K562 (cell line): ENCODE measurements around the gene PPP4C. TPM values are rescaled to one million over a fixed set of nuclear protein-coding genes. Genes with fewer than 3 reads are reported as not detected.

Source experiments
- BRD4 ChIP-seq: fragments of 200-600 bp; sonication (generic); IDR thresholded peaks from 2 replicates; pipeline ENCODE4 v1.6.1; 2017; ENCODE audit warnings: inconsistent platforms
- CEBPG ChIP-seq, 3 experiments: fragments of 200-800 bp in 1 of 3; sonication (Bioruptor generic) in 1 of 3; sonication (generic) in 1 of 3; formaldehyde crosslinking in 1 of 3; IDR thresholded peaks in 2 of 3; conservative IDR thresholded peaks in 1 of 3; 2 replicates each; pipeline versions ENCODE4 v1.6.1 to v1.8.0; 2016 to 2022; ENCODE audit warnings: missing compliant biosample characterization in 2 of 3, missing genetic modification characterization in 2 of 3, mild to moderate bottlenecking in 1 of 3, missing genetic modification reagents in 1 of 3
- CHD4 ChIP-seq: fragments of 200-600 bp; sonication (generic); IDR thresholded peaks from 3 replicates; pipeline ENCODE4 v1.6.1; 2012; ENCODE audit warnings: low read depth, mild to moderate bottlenecking, mixed read lengths, low read length, inconsistent platforms; ENCODE audit not compliant: insufficient read depth, insufficient replicate concordance, poor library complexity, severe bottlenecking
- CTBP1 ChIP-seq: fragments of 450-650 bp; IDR thresholded peaks from 2 replicates; pipeline ENCODE4 v1.6.1; 2016; ENCODE audit warnings: borderline replicate concordance
- FOXA3 ChIP-seq, 2 experiments: fragments of 450-650 bp in 1 of 2; sonication (generic) in 1 of 2; formaldehyde crosslinking; IDR thresholded peaks in 1 of 2; conservative IDR thresholded peaks in 1 of 2; 2 replicates each; pipeline versions ENCODE4 v1.4.0 to v1.8.0; 2020 to 2022; ENCODE audit warnings: mild to moderate bottlenecking in 2 of 2, missing genetic modification reagents in 1 of 2
- FOXJ2 ChIP-seq: fragments of 200-800 bp; sonication (Bioruptor generic); IDR thresholded peaks from 2 replicates; pipeline ENCODE4 v1.6.1; 2016; ENCODE audit warnings: missing genetic modification characterization, missing compliant biosample characterization
- KLF1 ChIP-seq: fragments of 450-650 bp; IDR thresholded peaks from 2 replicates; pipeline ENCODE4 v1.6.1; 2016; ENCODE audit warnings: missing genetic modification characterization, missing compliant biosample characterization
- LARP7 ChIP-seq: fragments of 450-650 bp; IDR thresholded peaks from 2 replicates; pipeline ENCODE4 v1.6.1; 2016
- LCOR ChIP-seq: sonication (generic); formaldehyde crosslinking; IDR thresholded peaks from 2 replicates; pipeline ENCODE4 v1.8.0; 2022; ENCODE audit warnings: mild to moderate bottlenecking, missing genetic modification reagents
- MCM3 ChIP-seq: fragments of 450-650 bp; IDR thresholded peaks from 2 replicates; pipeline ENCODE4 v1.6.1; 2016
- MYC ChIP-seq, 2 experiments: fragments of 250-450 bp in 1 of 2; sonication (Bioruptor Pico) in 1 of 2; IDR thresholded peaks; 2 replicates each; pipeline versions ENCODE4 v1.5.1 to v1.6.1; 2012 to 2021; ENCODE audit warnings: low read depth in 2 of 2, borderline replicate concordance in 1 of 2, improper control_type of control experiment in 1 of 2, low read length in 1 of 2, mild to moderate bottlenecking in 1 of 2, moderate library complexity in 1 of 2
- NONO ChIP-seq, 2 experiments: fragments of 200-400 bp in 1 of 2; fragments of 450-650 bp in 1 of 2; formaldehyde crosslinking in 1 of 2; IDR thresholded peaks; 2 replicates each; pipeline ENCODE4 v1.6.1; 2017; ENCODE audit warnings: low read depth in 2 of 2, mild to moderate bottlenecking in 2 of 2, moderate library complexity in 2 of 2, low read length in 1 of 2
- PCBP1 ChIP-seq: fragments of 200-400 bp; formaldehyde crosslinking; IDR thresholded peaks from 2 replicates; pipeline ENCODE4 v1.6.1; 2018; ENCODE audit warnings: mild to moderate bottlenecking, low read depth, low read length; ENCODE audit not compliant: poor library complexity, severe bottlenecking
- PHB ChIP-seq: fragments of 250-450 bp; sonication (Bioruptor Pico); IDR thresholded peaks from 2 replicates; pipeline ENCODE4 v1.5.0; 2021
- PHF8 ChIP-seq: fragments of 200-600 bp; sonication (generic); IDR thresholded peaks from 2 replicates; pipeline ENCODE4 v1.6.1; 2012; ENCODE audit warnings: mixed run types, mild to moderate bottlenecking, inconsistent platforms, low read length, moderate library complexity, borderline replicate concordance
- POU5F1 ChIP-seq: fragments of 150-350 bp; IDR thresholded peaks from 2 replicates; pipeline ENCODE4 v1.6.1; 2014; ENCODE audit warnings: borderline replicate concordance, low read length, low read depth, mild to moderate bottlenecking; ENCODE audit not compliant: partially characterized antibody
- RCOR1 ChIP-seq, 2 experiments: IDR thresholded peaks; 2 replicates each; pipeline ENCODE4 v1.6.1; 2012; ENCODE audit warnings: low read depth in 2 of 2, low read length in 2 of 2, borderline replicate concordance in 1 of 2, improper control_type of control experiment in 1 of 2
- SAP30 ChIP-seq: fragments of 200-600 bp; sonication (generic); IDR thresholded peaks from 2 replicates; pipeline ENCODE4 v1.6.1; 2012; ENCODE audit warnings: borderline replicate concordance, low read depth, mild to moderate bottlenecking, moderate library complexity, low read length, control low read depth, inconsistent platforms; ENCODE audit not compliant: insufficient read depth, poor library complexity, severe bottlenecking
- SETDB1 ChIP-seq: IDR thresholded peaks from one replicate; pipeline ENCODE4 v1.6.1; 2012; ENCODE audit warnings: low read length, control low read depth, inconsistent platforms
- STAG1 ChIP-seq: sonication (generic); formaldehyde crosslinking; IDR thresholded peaks from 2 replicates; pipeline ENCODE4 v1.5.0; 2020; ENCODE audit warnings: missing genetic modification reagents, borderline replicate concordance
- ZNF217 ChIP-seq: sonication (generic); formaldehyde crosslinking; IDR thresholded peaks from 2 replicates; pipeline ENCODE4 v1.8.0; 2022; ENCODE audit warnings: mild to moderate bottlenecking, missing genetic modification reagents
- ZNF41 ChIP-seq: fragments of 250-450 bp; sonication (Bioruptor Pico); conservative IDR thresholded peaks from 2 replicates; pipeline ENCODE4 v1.4.0; 2020; ENCODE audit warnings: mild to moderate bottlenecking
- ZNF589 ChIP-seq: fragments of 200-800 bp; sonication (Bioruptor generic); IDR thresholded peaks from 2 replicates; pipeline ENCODE4 v1.6.1; 2016; ENCODE audit warnings: low read depth, missing genetic modification characterization, missing compliant biosample characterization
- ZNF778 ChIP-seq: fragments of 450-650 bp; formaldehyde crosslinking; IDR thresholded peaks from 2 replicates; pipeline ENCODE4 v1.4.0; 2020; ENCODE audit warnings: mild to moderate bottlenecking, moderate library complexity
- polyA plus RNA-seq, 8 experiments: library from polyadenylated mRNA; depleted of rRNA in 4 of 8; stranded (reverse) in 5 of 8; unstranded in 3 of 8; fragments of >200 nt; fragmentation: Nextera tagmentation in 2 of 8; fragmentation: Illumina TruSeq in 1 of 8; extraction: Ambion mirVana in 2 of 8; extraction: Trizol in 1 of 8; gene quantifications; 2 replicates each; pipeline versions ENCODE4 v1.2.1 to v1.2.3, GENCODE V29; 2011 to 2014; ENCODE audit warnings: inconsistent platforms in 1 of 8, missing spikeins in 1 of 8
- total RNA-seq, 7 experiments: library from RNA; depleted of rRNA in 6 of 7; stranded (reverse); fragments of >200 nt in 6 of 7; fragmentation: Illumina TruSeq in 2 of 7; extraction: Trizol in 2 of 7; gene quantifications; 2 replicates each; pipeline versions ENCODE4 v1.2.1 to v1.2.3, GENCODE V29; 2011 to 2021; ENCODE audit warnings: low replicate concordance in 1 of 7
- TF ChIP-seq, protein P1 (sequence below): fragments of 250-450 bp; sonication (Bioruptor Pico); IDR thresholded peaks from 2 replicates; pipeline ENCODE4 v1.8.0; 2022; ENCODE audit warnings: moderate library complexity, mild to moderate bottlenecking, inconsistent platforms
- TF ChIP-seq, protein P2 (sequence below): sonication (generic); formaldehyde crosslinking; IDR thresholded peaks from 2 replicates; pipeline ENCODE4 v1.8.0; 2022; ENCODE audit warnings: mild to moderate bottlenecking, missing genetic modification reagents
- TF ChIP-seq, protein P3 (sequence below): fragments of 450-650 bp; IDR thresholded peaks from 2 replicates; pipeline ENCODE4 v1.6.1; 2016; ENCODE audit warnings: low read depth, mild to moderate bottlenecking, moderate library complexity

Gene PPP4C
- total and polyA plus RNA-seq, 9 of the 15 experiments (the other 6 are each of a cell fraction or from before 2014, with no cell fraction given) = 3.5 to 183 (median 131) TPM

DNA sequence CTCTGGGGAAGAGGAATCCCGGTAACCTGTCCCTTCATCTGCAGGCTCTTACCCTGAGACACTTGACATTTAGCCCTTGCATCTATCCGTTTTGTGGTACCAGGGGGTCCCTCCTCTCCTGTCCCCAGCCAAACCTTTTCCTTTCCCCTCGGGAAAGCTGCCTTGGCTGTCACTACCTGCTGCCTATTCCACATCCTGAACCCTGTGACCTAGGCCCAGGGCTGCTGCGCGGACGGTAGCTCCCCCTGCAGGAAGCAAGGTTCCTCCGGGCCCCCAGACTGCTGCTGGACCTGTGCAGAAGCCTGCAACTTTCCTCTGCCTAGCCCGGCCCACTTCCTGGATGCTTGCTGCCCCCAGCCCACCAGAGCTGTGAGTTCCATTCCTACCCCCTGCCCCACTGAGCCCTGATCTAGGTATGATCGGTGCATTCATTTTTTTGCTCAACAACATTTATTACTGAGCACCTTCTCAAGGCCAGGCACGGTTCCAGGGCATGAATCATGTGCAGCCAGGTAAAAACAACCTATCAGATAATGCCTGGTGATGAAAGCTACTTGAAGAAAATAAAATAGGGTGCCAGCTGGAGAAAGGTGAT is 20.7 kb upstream of the PPP4C start (continued):
- no peak for TF ChIP-seq PCBP1
- no peak for TF ChIP-seq MCM3
- no peak for TF ChIP-seq POU5F1
- no peak for TF ChIP-seq LCOR (CRISPR knock-in tag)
- TF ChIP-seq, protein P1, sequence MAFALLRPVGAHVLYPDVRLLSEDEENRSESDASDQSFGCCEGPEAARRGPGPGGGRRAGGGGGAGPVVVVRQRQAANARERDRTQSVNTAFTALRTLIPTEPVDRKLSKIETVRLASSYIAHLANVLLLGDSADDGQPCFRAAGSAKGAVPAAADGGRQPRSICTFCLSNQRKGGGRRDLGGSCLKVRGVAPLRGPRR = no peak
- peak; percentile 55; the same call in 1 of the 2 replicates for TF ChIP-seq CTBP1
- peak in 1 of 2 experiments; percentile 77; a peak in 2 of 4 replicates for TF ChIP-seq RCOR1 (IDR thresholded peaks at IDR 0.05; ENCODE audit: borderline replicate concordance in 1 of 2, low read depth in 2 of 2, low read length in 2 of 2)
- 0 out of 2 replicates have a peak, but pooled peaks have one; percentile 35 for TF ChIP-seq MYC (IDR thresholded peaks at IDR 0.05; ENCODE audit: low read depth, low read length)
- no peak for TF ChIP-seq MYC (CRISPR knock-in tag; IDR thresholded peaks at IDR 0.05; ENCODE audit: borderline replicate concordance, low read depth)
- TF ChIP-seq ZNF778 = no peak
- TF ChIP-seq LARP7 = no peak
- no peak for TF ChIP-seq NONO (IDR thresholded peaks at IDR 0.05; ENCODE audit: low read depth in 2 of 2, low read length in 1 of 2)
- TF ChIP-seq SAP30 = no peak
- TF ChIP-seq SETDB1 = no peak
- no peak for TF ChIP-seq ZNF589 (CRISPR knock-in tag)
- no peak for TF ChIP-seq KLF1
- no peak for TF ChIP-seq FOXA3 (CRISPR knock-in tag; conservative IDR thresholded peaks at IDR 0.05 in 1 of 2, IDR thresholded peaks at IDR 0.05 in 1 of 2)
- TF ChIP-seq FOXJ2 = no peak
- no peak for TF ChIP-seq CEBPG (CRISPR knock-in tag; IDR thresholded peaks at IDR 0.05)
- TF ChIP-seq CEBPG (tag; conservative IDR thresholded peaks at IDR 0.05 in 1 of 2, IDR thresholded peaks at IDR 0.05 in 1 of 2) = no peak
- TF ChIP-seq PHF8 = no peak
- TF ChIP-seq ZNF217 (CRISPR knock-in tag) = no peak
- no peak for TF ChIP-seq PHB (CRISPR knock-in tag)
- peak; percentile 63; the same call in 1 of the 2 replicates for TF ChIP-seq STAG1 (CRISPR knock-in tag)
- TF ChIP-seq ZNF41 = no peak
- TF ChIP-seq, protein P2, sequence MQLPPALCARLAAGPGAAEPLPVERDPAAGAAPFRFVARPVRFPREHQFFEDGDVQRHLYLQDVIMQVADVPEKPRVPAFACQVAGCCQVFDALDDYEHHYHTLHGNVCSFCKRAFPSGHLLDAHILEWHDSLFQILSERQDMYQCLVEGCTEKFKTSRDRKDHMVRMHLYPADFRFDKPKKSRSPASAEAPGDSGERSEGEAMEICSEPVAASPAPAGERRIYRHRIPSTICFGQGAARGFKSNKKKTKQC (CRISPR knock-in tag) = no peak
- no peak for TF ChIP-seq BRD4
- no peak for TF ChIP-seq CHD4
- TF ChIP-seq, protein P3, sequence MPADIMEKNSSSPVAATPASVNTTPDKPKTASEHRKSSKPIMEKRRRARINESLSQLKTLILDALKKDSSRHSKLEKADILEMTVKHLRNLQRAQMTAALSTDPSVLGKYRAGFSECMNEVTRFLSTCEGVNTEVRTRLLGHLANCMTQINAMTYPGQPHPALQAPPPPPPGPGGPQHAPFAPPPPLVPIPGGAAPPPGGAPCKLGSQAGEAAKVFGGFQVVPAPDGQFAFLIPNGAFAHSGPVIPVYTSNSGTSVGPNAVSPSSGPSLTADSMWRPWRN = no peak
